Muscle of leg (tissue), 11 donors: ENCODE measurements around the gene DNAJC13. TPM values are rescaled to one million over a fixed set of nuclear protein-coding genes. Genes with fewer than 3 reads are reported as not detected.
A peak's percentile ranks its signal among the peaks of the same experiment; 100 is the strongest.

Source experiments
- DNase-seq: peaks from one replicate; pipeline ENCODE4 v3.0.0; 2013
- H3K27ac ChIP-seq: one replicate; pipeline ENCODE4 v1.5.1; 2013; ENCODE audit warnings: mild to moderate bottlenecking, low read length, control low read depth
- H3K27me3 ChIP-seq: one replicate; pipeline ENCODE4 v1.6.1; 2013; ENCODE audit warnings: low read length; ENCODE audit not compliant: control insufficient read depth, insufficient read depth
- H3K36me3 ChIP-seq: one replicate; pipeline ENCODE4 v1.6.1; 2013; ENCODE audit warnings: low read length; ENCODE audit not compliant: control insufficient read depth, insufficient read depth
- H3K4me1 ChIP-seq: one replicate; pipeline ENCODE4 v1.6.1; 2013; ENCODE audit warnings: low read length; ENCODE audit not compliant: control insufficient read depth, insufficient read depth
- H3K4me3 ChIP-seq: one replicate; pipeline ENCODE4 v1.5.1; 2013; ENCODE audit warnings: low read length, control low read depth
- H3K9me3 ChIP-seq: replicated peaks from 2 replicates; pipeline ENCODE4 v1.6.1; 2013; ENCODE audit warnings: low read depth, low read length; ENCODE audit not compliant: control insufficient read depth
- WGBS: methylation state at CpG from one replicate; pipeline ENCODE4 v1.1.5; 2013; ENCODE audit warnings: missing lambda C conversion rate; ENCODE audit not compliant: insufficient coverage; 5-methylcytosine and 5-hydroxymethylcytosine counted together
- polyA plus RNA-seq, 8 donors: library from polyadenylated mRNA; unstranded; fragments of 120-200 nt; gene quantifications; one replicate each; pipeline versions ENCODE4 v1.2.1 to v1.2.3, GENCODE V29; 2013; ENCODE audit warnings: inconsistent platforms in 1 of 8, low replicate concordance in 1 of 8; ENCODE audit not compliant: insufficient read length in 8 of 8, insufficient read depth in 1 of 8
- total RNA-seq: library from RNA; stranded (reverse); fragments of 120-200 nt; gene quantifications from one replicate; pipeline ENCODE4 v1.2.4, GENCODE V29; 2013

DNAJC13 gene
- total and polyA plus RNA-seq, 9 donors, result 29.9 to 43.1 (median 34.7) TPM

DNA sequence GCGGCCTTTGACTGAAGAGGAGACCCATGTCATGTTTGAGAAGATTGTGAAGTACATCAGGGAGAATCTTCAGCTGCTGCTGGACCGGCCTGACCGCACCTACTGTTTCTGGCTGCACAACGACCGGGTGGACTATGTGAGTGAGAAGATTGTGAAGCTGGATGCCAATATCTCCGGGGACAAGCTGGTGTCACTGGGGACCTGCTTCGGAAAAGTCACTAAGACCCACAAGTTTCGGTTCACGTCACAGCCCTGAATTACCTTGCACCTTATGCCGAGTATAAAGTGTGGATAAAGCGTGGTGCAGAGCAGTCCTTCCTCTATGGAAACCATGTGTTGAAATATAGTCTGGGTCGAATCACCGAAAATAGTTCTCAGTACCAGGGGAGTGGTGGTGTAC, 16.0 kb upstream of the DNAJC13 start:
- 90% methylated on average over 12 of the region's 13 CpGs for WGBS
- Histone ChIP-seq H3K36me3 (no peaks in the 10 kb centered on the region), H3K4me3 (no peak overlapping the region)

GRCh38 chr3:132404276-132404675, 13.0 kb upstream of the DNAJC13 start:
- no peak overlapping the region for H3K4me3 ChIP-seq
- no peak for DNase-seq
- whole genome bisulfite sequencing, result no CpG with 5 or more reads among the region's 3 CpGs
- no peak overlapping the region for H3K27ac ChIP-seq
- no peaks in the 10 kb centered on the region for H3K4me1 ChIP-seq
- no peaks in the 10 kb centered on the region for H3K27me3 ChIP-seq
- H3K9me3 ChIP-seq, result no peaks in the 10 kb centered on the region
- H3K36me3 ChIP-seq, result no peaks in the 10 kb centered on the region

More for the DNA sequence above, 16.0 kb upstream of the DNAJC13 start:
- DNase-seq, result no peak
- no peaks in the 10 kb centered on the region for H3K27me3 ChIP-seq
- no peaks in the 10 kb centered on the region for H3K9me3 ChIP-seq
- H3K4me1 ChIP-seq, result no peaks in the 10 kb centered on the region
- no peak overlapping the region for H3K27ac ChIP-seq

DNA sequence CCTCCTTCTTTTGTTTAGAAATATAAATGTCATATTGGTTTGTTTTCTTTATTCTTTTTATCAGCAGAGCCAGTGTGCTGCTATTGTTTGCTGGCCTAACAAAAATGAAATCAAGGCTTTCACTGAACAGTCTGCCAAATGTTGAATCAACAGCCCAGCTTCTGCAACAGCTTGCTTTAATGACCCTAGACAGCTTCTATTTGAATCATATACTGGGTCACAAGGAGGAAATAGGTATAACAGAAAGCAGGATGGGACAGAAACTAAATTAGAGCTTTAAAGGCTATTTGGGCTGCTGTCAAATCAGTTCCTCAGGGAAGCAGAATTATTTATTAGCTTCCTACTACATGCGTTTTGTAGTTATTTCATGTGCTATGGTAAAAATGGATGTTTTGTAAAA, 12.1 kb upstream of the DNAJC13 start:
- Histone ChIP-seq H3K27me3 (no peaks in the 10 kb centered on the region), H3K9me3 (no peaks in the 10 kb centered on the region), H3K27ac (no peak overlapping the region), H3K36me3 (no peaks in the 10 kb centered on the region), H3K4me3 (no peak overlapping the region), H3K4me1 (no peaks in the 10 kb centered on the region)
- no CpG with 5 or more reads among the region's 1 CpG for WGBS
- peak; percentile 56 for DNase-seq

DNA sequence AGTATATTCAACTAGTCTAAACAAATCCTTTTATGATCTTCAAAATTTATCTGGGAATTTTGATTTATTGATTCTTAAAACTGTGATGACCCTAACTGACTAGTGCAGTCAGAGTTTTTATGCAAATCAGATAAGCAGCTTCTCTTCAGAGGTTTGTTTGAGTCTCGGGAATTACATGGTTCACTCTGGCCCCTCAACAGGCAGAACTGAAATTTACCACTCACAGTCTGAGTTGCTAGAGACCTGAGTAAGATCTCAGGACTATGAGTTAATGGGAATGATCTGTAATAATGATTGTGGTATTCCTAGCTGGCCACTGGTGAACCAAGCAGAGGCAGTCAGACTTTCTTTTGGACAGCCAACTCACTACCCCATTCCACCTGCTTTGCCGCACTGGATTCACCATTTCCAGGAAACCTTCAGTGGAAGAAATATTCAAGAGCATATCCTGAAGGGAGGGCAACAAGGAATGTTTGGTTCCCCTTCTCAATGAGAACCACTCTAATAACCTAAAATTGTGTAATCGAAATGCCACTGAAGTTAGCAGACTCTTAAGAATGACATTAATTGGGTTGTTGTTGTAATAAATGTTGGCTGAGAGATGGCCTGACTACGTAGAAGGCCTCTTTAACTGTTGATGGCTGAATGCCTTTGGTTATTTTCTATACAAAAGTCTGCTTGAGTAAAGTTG, 11.5 kb upstream of the DNAJC13 start:
- Histone ChIP-seq H3K4me1 (no peaks in the 10 kb centered on the region), H3K27ac (no peak overlapping the region), H3K27me3 (no peaks in the 10 kb centered on the region), H3K9me3 (no peaks in the 10 kb centered on the region), H3K36me3 (no peaks in the 10 kb centered on the region), H3K4me3 (no peak overlapping the region)
- DNase-seq, result no peak
- 60% methylated on average over 2 of the region's 4 CpGs for WGBS

- no peaks in the 10 kb centered on the region for H3K4me1 ChIP-seq
- no CpG with 5 or more reads among the region's 2 CpGs for WGBS
- no peaks in the 10 kb centered on the region for H3K27me3 ChIP-seq
- H3K4me3 ChIP-seq, result no peak overlapping the region
- no peak for DNase-seq
- no peaks in the 10 kb centered on the region for H3K9me3 ChIP-seq
- no peaks in the 10 kb centered on the region for H3K36me3 ChIP-seq
- no peak overlapping the region for H3K27ac ChIP-seq
Observed at GRCh38 chr3:132406587-132406986, 10.7 kb upstream of the DNAJC13 start.

DNA sequence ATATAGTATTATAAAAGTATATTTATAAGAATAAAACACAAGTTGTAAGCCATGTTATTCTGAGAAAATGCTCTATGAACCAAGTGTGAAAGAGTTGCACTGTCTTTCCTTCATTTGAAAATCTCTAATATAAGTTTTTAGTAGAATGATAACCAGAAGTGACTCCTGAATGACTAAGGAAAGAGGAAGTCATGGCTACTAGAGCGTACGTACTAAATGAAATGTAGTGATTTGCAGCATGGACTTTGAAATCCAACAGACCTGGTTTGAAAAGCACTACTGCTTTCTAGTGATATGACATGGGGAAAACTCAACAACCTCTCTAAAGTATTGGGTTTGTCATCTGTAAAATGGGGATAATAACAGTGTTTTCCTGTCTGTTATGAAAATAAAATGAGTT, 10.3 kb upstream of the DNAJC13 start:
- H3K36me3 ChIP-seq, result no peaks in the 10 kb centered on the region
- peak; percentile 9 for DNase-seq
- H3K27ac ChIP-seq, result no peak overlapping the region
- no peaks in the 10 kb centered on the region for H3K9me3 ChIP-seq
- no peaks in the 10 kb centered on the region for H3K4me1 ChIP-seq
- 50% methylated on average over 2 of the region's 2 CpGs for WGBS
- no peak overlapping the region for H3K4me3 ChIP-seq
- no peaks in the 10 kb centered on the region for H3K27me3 ChIP-seq

- no peaks in the 10 kb centered on the region for H3K9me3 ChIP-seq
- no CpG with 5 or more reads among the region's 1 CpG for whole genome bisulfite sequencing
- H3K36me3 ChIP-seq, result no peaks in the 10 kb centered on the region
- no peak for DNase-seq
- H3K27me3 ChIP-seq, result no peaks in the 10 kb centered on the region
- peaks cover 6% of the 10 kb centered on the region for H3K4me1 ChIP-seq
- H3K27ac ChIP-seq, result no peak overlapping the region
- H3K4me3 ChIP-seq, result no peak overlapping the region
Observed at GRCh38 chr3:132414841-132415240, 2.5 kb upstream of the DNAJC13 start.

DNA sequence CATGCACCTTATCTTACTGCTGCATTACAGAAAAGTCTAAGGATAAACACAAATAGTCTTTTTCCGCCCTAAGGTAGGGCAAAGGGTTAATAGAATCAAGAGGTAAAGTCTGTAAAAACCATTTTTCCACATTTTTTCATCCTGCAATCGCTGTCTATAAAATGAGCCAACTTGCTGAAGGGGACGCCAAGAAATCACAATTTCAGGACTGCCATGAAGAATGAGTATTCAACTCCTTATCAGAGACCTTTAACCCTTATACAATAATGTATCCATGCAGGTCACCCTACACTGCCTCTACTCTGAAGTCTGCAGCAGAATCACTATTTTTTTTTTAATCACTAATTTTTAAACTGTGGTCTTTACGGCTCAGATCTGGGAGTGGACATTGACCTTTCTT, 1.1 kb upstream of the DNAJC13 start:
- no peak overlapping the region for H3K4me3 ChIP-seq
- no peaks in the 10 kb centered on the region for H3K9me3 ChIP-seq
- DNase-seq, result peak; percentile 6
- peaks cover 5% of the 10 kb centered on the region for H3K36me3 ChIP-seq
- H3K27me3 ChIP-seq, result no peaks in the 10 kb centered on the region
- 17% methylated on average over 2 of the region's 4 CpGs for WGBS
- H3K27ac ChIP-seq, result no peak overlapping the region
- H3K4me1 ChIP-seq, result peaks cover 6% of the 10 kb centered on the region

GRCh38 chr3:132417695-132418411, 551 bp downstream of the DNAJC13 start:
- Histone ChIP-seq H3K4me3 (peak overlapping the region; percentile 99), H3K4me1 (peaks cover 6% of the 10 kb centered on the region), H3K27ac (peak overlapping the region; percentile 96), H3K36me3 (peaks cover 5% of the 10 kb centered on the region), H3K9me3 (no peaks in the 10 kb centered on the region), H3K27me3 (no peaks in the 10 kb centered on the region)
- peak; percentile 78 for DNase-seq
- under 1% methylated on average over 18 of the region's 28 CpGs for WGBS

- Histone ChIP-seq H3K4me1 (peaks cover 6% of the 10 kb centered on the region), H3K4me3 (peak overlapping the region; percentile 99), H3K27ac (peak overlapping the region; percentile 96), H3K27me3 (no peaks in the 10 kb centered on the region), H3K9me3 (no peaks in the 10 kb centered on the region), H3K36me3 (peaks cover 5% of the 10 kb centered on the region)
- no CpG with 5 or more reads among the region's 4 CpGs for WGBS
- DNase-seq, result peak; percentile 19
Observed at GRCh38 chr3:132418916-132419315, 1.6 kb downstream of the DNAJC13 start.
